GM12878 (cell line): ENCODE data around the gene GABBR2. TPM values are rescaled to one million over a fixed set of nuclear protein-coding genes. Genes with fewer than 3 reads are reported as not detected.

Source experiments
- ATAC-seq: fragments of 200-7000 bp; cut with Tn5 transposase; 3 replicates; pipeline ENCODE4 v1.9.1; 2020; ENCODE audit warnings: mild to moderate bottlenecking, moderate library complexity
- BruUV-seq: library from RNA; stranded (reverse); fragments of 400-500 nt; replicated peaks from 2 replicates; lab custom pipeline; 2021; lab: Mats Ljungman, UMichigan
- CTCF ChIA-PET: fragments of 300-600 bp; sonication (Branson Sonifier 250); formaldehyde crosslinking; extraction: SDS; loops from one replicate; lab custom pipeline; 2021; ENCODE audit warnings: inconsistent platforms; lab: Yijun Ruan, JAX
- POLR2A ChIA-PET: fragments of 350-600 bp; formaldehyde crosslinking; extraction: SDS; loops from one replicate; lab custom pipeline; 2021; ENCODE audit warnings: inconsistent platforms; lab: Charles Lee
- RAD21 ChIA-PET: fragments of 300-600 bp; sonication (Branson Sonifier 250); formaldehyde crosslinking; loops from one replicate; lab custom pipeline; 2023; ENCODE audit warnings: antibody characterized with exemption; ENCODE audit not compliant: unreplicated experiment; lab: Charles Lee
- SMC1A ChIA-PET: fragments of 300-600 bp; sonication (Branson Sonifier 250); formaldehyde crosslinking; loops from one replicate; lab custom pipeline; 2023; ENCODE audit not compliant: unreplicated experiment, uncharacterized antibody; lab: Charles Lee
- DNase-seq: peaks from one replicate; pipeline ENCODE4 v3.0.0-alpha.2; 2011; ENCODE audit warnings: low read depth, low spot score
- FAIRE-seq: peaks from 3 replicates; lab custom pipeline; 2011; peaks lifted over from hg19 to GRCh38; lab: Jason Lieb, UNC
- H2AFZ ChIP-seq: 2 replicates; pipeline ENCODE4 v1.6.0; 2011; ENCODE audit warnings: low read depth, low read length, control low read depth; ENCODE audit not compliant: control insufficient read depth
- H3K27ac ChIP-seq: 2 replicates; pipeline ENCODE4 v1.5.1; 2011; ENCODE audit warnings: control low read depth; ENCODE audit not compliant: control insufficient read depth, insufficient read depth
- H3K27me3 ChIP-seq, 2 experiments: replicated peaks in 1 of 2; 2 replicates each; pipeline versions ENCODE4 v1.6.0 to v1.6.1; 2011; ENCODE audit warnings: low read length in 1 of 2; ENCODE audit not compliant: control insufficient read depth in 2 of 2, insufficient read depth in 2 of 2
- H3K36me3 ChIP-seq, 2 experiments: 2 replicates each; pipeline ENCODE4 v1.5.1; 2011; ENCODE audit warnings: low read length in 1 of 2; ENCODE audit not compliant: control insufficient read depth in 2 of 2, insufficient read depth in 2 of 2
- H3K4me1 ChIP-seq: 2 replicates; pipeline ENCODE4 v1.6.1; 2011; ENCODE audit warnings: mild to moderate bottlenecking, low read length, moderate library complexity, mixed read lengths; ENCODE audit not compliant: control insufficient read depth, insufficient read depth
- H3K4me2 ChIP-seq: 2 replicates; pipeline ENCODE4 v1.6.0; 2011; ENCODE audit warnings: control low read depth; ENCODE audit not compliant: control insufficient read depth, insufficient read depth
- H3K4me3 ChIP-seq: fragments of 200-600 bp; sonication (generic); 2 replicates; pipeline ENCODE4 v1.5.1; 2016
- H3K79me2 ChIP-seq: 2 replicates; pipeline ENCODE4 v1.6.0; 2011; ENCODE audit warnings: low read length; ENCODE audit not compliant: control insufficient read depth, insufficient read depth
- H3K9ac ChIP-seq: 2 replicates; pipeline ENCODE4 v1.8.0; 2011; ENCODE audit warnings: low read length, control low read depth, mixed read lengths; ENCODE audit not compliant: control insufficient read depth, insufficient read depth
- H3K9me3 ChIP-seq: replicated peaks from 3 replicates; pipeline ENCODE4 v1.5.1; 2011; ENCODE audit warnings: mild to moderate bottlenecking, low read length; ENCODE audit not compliant: control insufficient read depth, insufficient read depth
- H4K20me1 ChIP-seq: 2 replicates; pipeline ENCODE4 v1.6.0; 2011; ENCODE audit not compliant: control insufficient read depth, insufficient read depth
- CBFB ChIP-seq: IDR thresholded peaks from 2 replicates; pipeline ENCODE4 v1.6.1; 2016; ENCODE audit warnings: antibody characterized with exemption, low read depth
- CHD4 ChIP-seq: fragments of 200-600 bp; sonication (generic); IDR thresholded peaks from 2 replicates; pipeline ENCODE4 v1.6.1; 2016; ENCODE audit warnings: mild to moderate bottlenecking
- ESRRA ChIP-seq: IDR thresholded peaks from 2 replicates; pipeline ENCODE4 v1.6.1; 2012; ENCODE audit warnings: mild to moderate bottlenecking, low read length, improper control_type of control experiment
- GABPA ChIP-seq: IDR thresholded peaks from 2 replicates; pipeline ENCODE4 v1.6.1; 2014; ENCODE audit warnings: antibody characterized with exemption, low read depth, mild to moderate bottlenecking, inconsistent platforms
- IRF4 ChIP-seq: IDR thresholded peaks from 2 replicates; pipeline ENCODE4 v1.6.1; 2011; ENCODE audit warnings: low read depth, low read length
- MTA2 ChIP-seq: fragments of 450-650 bp; IDR thresholded peaks from 2 replicates; pipeline ENCODE4 v1.6.1; 2016; ENCODE audit warnings: low read depth, mild to moderate bottlenecking, moderate library complexity
- MYB ChIP-seq: fragments of 150-350 bp; IDR thresholded peaks from 2 replicates; pipeline ENCODE4 v1.6.1; 2014; ENCODE audit warnings: mild to moderate bottlenecking, low read depth, low read length, borderline replicate concordance
- PML ChIP-seq: IDR thresholded peaks from 2 replicates; pipeline ENCODE4 v1.6.1; 2012; ENCODE audit warnings: low read length, inconsistent platforms
- RELA ChIP-seq: fragments of 450-650 bp; IDR thresholded peaks from 2 replicates; pipeline ENCODE4 v1.8.0; 2014; ENCODE audit warnings: borderline replicate concordance; ENCODE audit not compliant: partially characterized antibody
- SRF ChIP-seq, 2 experiments: IDR thresholded peaks; 2 replicates each; pipeline ENCODE4 v1.6.1; 2011; ENCODE audit warnings: low read depth in 2 of 2, low read length in 2 of 2, mild to moderate bottlenecking in 1 of 2, moderate library complexity in 1 of 2
- SUPT20H ChIP-seq: IDR thresholded peaks from 2 replicates; pipeline ENCODE4 v1.6.1; 2011; ENCODE audit warnings: low read depth, mild to moderate bottlenecking, low read length, moderate library complexity, borderline replicate concordance; ENCODE audit not compliant: control insufficient read depth
- ZSCAN29 ChIP-seq: fragments of 450-650 bp; IDR thresholded peaks from 2 replicates; pipeline ENCODE4 v1.6.1; 2017; ENCODE audit warnings: mild to moderate bottlenecking, moderate library complexity
- WGBS: methylation state at CpG from one replicate; pipeline ENCODE4 v1.1.6; 2016; ENCODE audit warnings: low lambda C conversion rate; ENCODE audit not compliant: insufficient replicate concordance, insufficient coverage; ENCODE audit errors: missing lambda C conversion rate; 5-methylcytosine and 5-hydroxymethylcytosine counted together
- in situ Hi-C: fragments of 300-500 bp; cut with MboI; formaldehyde crosslinking; loops from 9 replicates; pipeline ENCODE4 v1.14.3; 2018; ENCODE audit warnings: mixed read lengths
- intact Hi-C: fragments of 100-400 bp; cut with micrococcal nuclease; formaldehyde crosslinking; loops from one replicate; pipeline ENCODE4 v1.14.2; 2022; ENCODE audit not compliant: unreplicated experiment
- polyA plus RNA-seq, 11 experiments: library from polyadenylated mRNA; depleted of rRNA in 4 of 11; unstranded in 6 of 11; stranded (reverse) in 5 of 11; fragments of >200 nt; fragmentation: Nextera tagmentation in 4 of 11; fragmentation: Illumina TruSeq in 1 of 11; extraction: Ambion mirVana in 4 of 11; extraction: Trizol in 1 of 11; gene quantifications; 1 replicate in 1 of 11; 2 replicates in 10 of 11; pipeline versions ENCODE4 v1.2.1 to v1.2.3, GENCODE V29; 2011 to 2016; ENCODE audit warnings: inconsistent platforms in 2 of 11, missing spikeins in 2 of 11, low read depth in 1 of 11
- total RNA-seq, 4 experiments: library from RNA; depleted of rRNA in 3 of 4; stranded (reverse); fragments of >200 nt in 3 of 4; fragmentation: Illumina TruSeq in 1 of 4; extraction: Trizol in 1 of 4; gene quantifications; 2 replicates each; pipeline versions ENCODE4 v1.2.1 to v1.2.3, GENCODE V29; 2013 to 2021
- TF ChIP-seq, protein P1 (sequence below): fragments of 450-650 bp; IDR thresholded peaks from 2 replicates; pipeline ENCODE4 v1.6.1; 2014; ENCODE audit warnings: mild to moderate bottlenecking

The GABBR2 gene
- total and polyA plus RNA-seq, 10 of the 15 experiments (the other 5 are each of a cell fraction or from before 2014, with no cell fraction given), result 0.02 to 2.2 (median 0.06) TPM; not detected in 2

GRCh38 chr9:98341157-98342097, 367.3 kb downstream of the GABBR2 start:
- FAIRE-seq, result no peak
- Histone ChIP-seq H3K36me3 (no peaks in the 10 kb centered on the region), H3K27ac (no peak overlapping the region), H3K4me2 (no peak overlapping the region), H3K27me3 (peaks cover 3 to 8% of the 10 kb centered on the region in 2 experiments), H3K79me2 (no peaks in the 10 kb centered on the region), H4K20me1 (no peaks in the 10 kb centered on the region), H3K4me1 (no peaks in the 10 kb centered on the region), H3K4me3 (no peak overlapping the region), H2AFZ (no peak overlapping the region), H3K9ac (no peak overlapping the region), H3K9me3 (no peaks in the 10 kb centered on the region)
- no peak for ATAC-seq
- in situ Hi-C loops (no loop called here), intact Hi-C loops (no loop called here)
- ChIA-PET RAD21 (no interaction called here), SMC1A (no interaction called here), POLR2A (no interaction called here), CTCF (no interaction called here)
- TF ChIP-seq SUPT20H, result no peak
- TF ChIP-seq IRF4, result no peak
- no peak for TF ChIP-seq CHD4
- no peak for TF ChIP-seq GABPA
- no peak for DNase-seq
- no TSS peak for BruUV-seq
- WGBS, result 32% methylated on average over 20 of the region's 20 CpGs

GRCh38 chr9:98339987-98340800, 368.5 kb downstream of the GABBR2 start:
- BruUV-seq, result no TSS peak
- Histone ChIP-seq H3K4me2 (no peak overlapping the region), H3K4me3 (no peak overlapping the region), H2AFZ (no peak overlapping the region), H4K20me1 (no peaks in the 10 kb centered on the region), H3K79me2 (no peaks in the 10 kb centered on the region), H3K4me1 (no peaks in the 10 kb centered on the region), H3K27me3 (peaks cover 3 to 8% of the 10 kb centered on the region in 2 experiments), H3K9me3 (no peaks in the 10 kb centered on the region), H3K36me3 (no peaks in the 10 kb centered on the region), H3K27ac (no peak overlapping the region), H3K9ac (no peak overlapping the region)
- SMC1A ChIA-PET, result no interaction called here
- POLR2A ChIA-PET, result no interaction called here
- no peak for DNase-seq
- RAD21 ChIA-PET, result no interaction called here
- 27% methylated on average over 6 of the region's 6 CpGs for WGBS
- no peak for ATAC-seq
- no peak for FAIRE-seq
- intact Hi-C loops, result no loop called here
- in situ Hi-C loops, result no loop called here
- CTCF ChIA-PET, result no interaction called here
- TF ChIP-seq PML, result no peak
- no peak for TF ChIP-seq MTA2
- TF ChIP-seq CBFB, result no peak
- no peak for TF ChIP-seq RELA
- TF ChIP-seq, protein P1, sequence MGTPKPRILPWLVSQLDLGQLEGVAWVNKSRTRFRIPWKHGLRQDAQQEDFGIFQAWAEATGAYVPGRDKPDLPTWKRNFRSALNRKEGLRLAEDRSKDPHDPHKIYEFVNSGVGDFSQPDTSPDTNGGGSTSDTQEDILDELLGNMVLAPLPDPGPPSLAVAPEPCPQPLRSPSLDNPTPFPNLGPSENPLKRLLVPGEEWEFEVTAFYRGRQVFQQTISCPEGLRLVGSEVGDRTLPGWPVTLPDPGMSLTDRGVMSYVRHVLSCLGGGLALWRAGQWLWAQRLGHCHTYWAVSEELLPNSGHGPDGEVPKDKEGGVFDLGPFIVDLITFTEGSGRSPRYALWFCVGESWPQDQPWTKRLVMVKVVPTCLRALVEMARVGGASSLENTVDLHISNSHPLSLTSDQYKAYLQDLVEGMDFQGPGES, result no peak
- no peak for TF ChIP-seq ZSCAN29
- no peak for TF ChIP-seq SRF (IDR thresholded peaks at IDR 0.05; ENCODE audit: low read depth in 2 of 2, low read length in 2 of 2)
- TF ChIP-seq MYB, result no peak
- no peak for TF ChIP-seq ESRRA
